ENCODE results near the gene MYBPC1. TPM values are rescaled to one million over a fixed set of nuclear protein-coding genes. Genes with fewer than 3 reads are reported as not detected.

MYBPC1 gene
- total and polyA plus RNA-seq, 2 of the 13 experiments (the other 11 are each of a cell fraction or from before 2014, with no cell fraction given) = 0.31 to 0.53 TPM

DNA sequence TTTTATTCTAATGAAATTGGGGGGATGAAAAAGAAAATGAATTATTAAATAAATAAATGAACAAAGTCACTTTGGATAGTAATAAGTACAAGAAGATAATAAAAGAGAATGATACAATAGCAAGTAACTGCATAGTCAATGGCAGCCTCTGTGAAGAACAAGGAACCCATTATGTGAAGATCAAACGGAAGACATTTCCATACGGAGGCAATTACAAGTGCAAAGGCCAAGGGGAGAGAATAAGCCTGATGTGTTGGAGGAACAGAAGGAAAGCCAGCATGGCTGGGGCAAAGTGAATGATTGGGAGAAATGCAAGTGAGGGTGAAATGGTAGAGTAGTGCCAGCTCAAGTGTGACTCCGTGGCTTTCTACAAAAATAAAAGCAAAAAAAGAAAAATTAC is 58.7 kb downstream of the MYBPC1 start (continued):
- TF ChIP-seq, protein P1, sequence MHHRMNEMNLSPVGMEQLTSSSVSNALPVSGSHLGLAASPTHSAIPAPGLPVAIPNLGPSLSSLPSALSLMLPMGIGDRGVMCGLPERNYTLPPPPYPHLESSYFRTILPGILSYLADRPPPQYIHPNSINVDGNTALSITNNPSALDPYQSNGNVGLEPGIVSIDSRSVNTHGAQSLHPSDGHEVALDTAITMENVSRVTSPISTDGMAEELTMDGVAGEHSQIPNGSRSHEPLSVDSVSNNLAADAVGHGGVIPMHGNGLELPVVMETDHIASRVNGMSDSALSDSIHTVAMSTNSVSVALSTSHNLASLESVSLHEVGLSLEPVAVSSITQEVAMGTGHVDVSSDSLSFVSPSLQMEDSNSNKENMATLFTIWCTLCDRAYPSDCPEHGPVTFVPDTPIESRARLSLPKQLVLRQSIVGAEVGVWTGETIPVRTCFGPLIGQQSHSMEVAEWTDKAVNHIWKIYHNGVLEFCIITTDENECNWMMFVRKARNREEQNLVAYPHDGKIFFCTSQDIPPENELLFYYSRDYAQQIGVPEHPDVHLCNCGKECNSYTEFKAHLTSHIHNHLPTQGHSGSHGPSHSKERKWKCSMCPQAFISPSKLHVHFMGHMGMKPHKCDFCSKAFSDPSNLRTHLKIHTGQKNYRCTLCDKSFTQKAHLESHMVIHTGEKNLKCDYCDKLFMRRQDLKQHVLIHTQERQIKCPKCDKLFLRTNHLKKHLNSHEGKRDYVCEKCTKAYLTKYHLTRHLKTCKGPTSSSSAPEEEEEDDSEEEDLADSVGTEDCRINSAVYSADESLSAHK (CRISPR knock-in tag; IDR thresholded peaks at IDR 0.05; ENCODE audit: borderline replicate concordance) = no peak
- no peak for TF ChIP-seq PITX1 (CRISPR knock-in tag; IDR thresholded peaks at IDR 0.05)
- peak; percentile 10; the same call in 1 of the 2 replicates for TF ChIP-seq LCORL (IDR thresholded peaks at IDR 0.05)
- no peak for TF ChIP-seq LCORL (CRISPR knock-in tag; IDR thresholded peaks at IDR 0.05)
- TF ChIP-seq, protein P2, sequence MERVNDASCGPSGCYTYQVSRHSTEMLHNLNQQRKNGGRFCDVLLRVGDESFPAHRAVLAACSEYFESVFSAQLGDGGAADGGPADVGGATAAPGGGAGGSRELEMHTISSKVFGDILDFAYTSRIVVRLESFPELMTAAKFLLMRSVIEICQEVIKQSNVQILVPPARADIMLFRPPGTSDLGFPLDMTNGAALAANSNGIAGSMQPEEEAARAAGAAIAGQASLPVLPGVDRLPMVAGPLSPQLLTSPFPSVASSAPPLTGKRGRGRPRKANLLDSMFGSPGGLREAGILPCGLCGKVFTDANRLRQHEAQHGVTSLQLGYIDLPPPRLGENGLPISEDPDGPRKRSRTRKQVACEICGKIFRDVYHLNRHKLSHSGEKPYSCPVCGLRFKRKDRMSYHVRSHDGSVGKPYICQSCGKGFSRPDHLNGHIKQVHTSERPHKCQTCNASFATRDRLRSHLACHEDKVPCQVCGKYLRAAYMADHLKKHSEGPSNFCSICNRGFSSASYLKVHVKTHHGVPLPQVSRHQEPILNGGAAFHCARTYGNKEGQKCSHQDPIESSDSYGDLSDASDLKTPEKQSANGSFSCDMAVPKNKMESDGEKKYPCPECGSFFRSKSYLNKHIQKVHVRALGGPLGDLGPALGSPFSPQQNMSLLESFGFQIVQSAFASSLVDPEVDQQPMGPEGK (CRISPR knock-in tag; IDR thresholded peaks at IDR 0.05) = peak; percentile 13; the same call in 1 of the 2 replicates
- TF ChIP-seq GATAD2A (CRISPR knock-in tag; IDR thresholded peaks at IDR 0.05) = peak; percentile 77
- peak; percentile 25; the same call in 1 of the 2 replicates for TF ChIP-seq TBX2 (CRISPR knock-in tag; IDR thresholded peaks at IDR 0.05; ENCODE audit: borderline replicate concordance)
- TF ChIP-seq, protein P3, sequence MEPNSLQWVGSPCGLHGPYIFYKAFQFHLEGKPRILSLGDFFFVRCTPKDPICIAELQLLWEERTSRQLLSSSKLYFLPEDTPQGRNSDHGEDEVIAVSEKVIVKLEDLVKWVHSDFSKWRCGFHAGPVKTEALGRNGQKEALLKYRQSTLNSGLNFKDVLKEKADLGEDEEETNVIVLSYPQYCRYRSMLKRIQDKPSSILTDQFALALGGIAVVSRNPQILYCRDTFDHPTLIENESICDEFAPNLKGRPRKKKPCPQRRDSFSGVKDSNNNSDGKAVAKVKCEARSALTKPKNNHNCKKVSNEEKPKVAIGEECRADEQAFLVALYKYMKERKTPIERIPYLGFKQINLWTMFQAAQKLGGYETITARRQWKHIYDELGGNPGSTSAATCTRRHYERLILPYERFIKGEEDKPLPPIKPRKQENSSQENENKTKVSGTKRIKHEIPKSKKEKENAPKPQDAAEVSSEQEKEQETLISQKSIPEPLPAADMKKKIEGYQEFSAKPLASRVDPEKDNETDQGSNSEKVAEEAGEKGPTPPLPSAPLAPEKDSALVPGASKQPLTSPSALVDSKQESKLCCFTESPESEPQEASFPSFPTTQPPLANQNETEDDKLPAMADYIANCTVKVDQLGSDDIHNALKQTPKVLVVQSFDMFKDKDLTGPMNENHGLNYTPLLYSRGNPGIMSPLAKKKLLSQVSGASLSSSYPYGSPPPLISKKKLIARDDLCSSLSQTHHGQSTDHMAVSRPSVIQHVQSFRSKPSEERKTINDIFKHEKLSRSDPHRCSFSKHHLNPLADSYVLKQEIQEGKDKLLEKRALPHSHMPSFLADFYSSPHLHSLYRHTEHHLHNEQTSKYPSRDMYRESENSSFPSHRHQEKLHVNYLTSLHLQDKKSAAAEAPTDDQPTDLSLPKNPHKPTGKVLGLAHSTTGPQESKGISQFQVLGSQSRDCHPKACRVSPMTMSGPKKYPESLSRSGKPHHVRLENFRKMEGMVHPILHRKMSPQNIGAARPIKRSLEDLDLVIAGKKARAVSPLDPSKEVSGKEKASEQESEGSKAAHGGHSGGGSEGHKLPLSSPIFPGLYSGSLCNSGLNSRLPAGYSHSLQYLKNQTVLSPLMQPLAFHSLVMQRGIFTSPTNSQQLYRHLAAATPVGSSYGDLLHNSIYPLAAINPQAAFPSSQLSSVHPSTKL (CRISPR knock-in tag; IDR thresholded peaks at IDR 0.05) = peak; percentile 78
- no peak for TF ChIP-seq HMG20B (CRISPR knock-in tag; conservative IDR thresholded peaks at IDR 0.05)
- no peak for TF ChIP-seq RBM22 (optimal IDR thresholded peaks at IDR 0.05; ENCODE audit: low read length)
- TF ChIP-seq ZFX (CRISPR knock-in tag; IDR thresholded peaks at IDR 0.05; ENCODE audit: low read depth) = 0 out of 2 replicates have a peak, but pooled peaks have one; percentile 24
- TF ChIP-seq KMT2B (CRISPR knock-in tag; IDR thresholded peaks at IDR 0.05) = 0 out of 2 replicates have a peak, but pooled peaks have one; percentile 37
- TF ChIP-seq HOXA3 (CRISPR knock-in tag; IDR thresholded peaks at IDR 0.05) = peak; percentile 18; the same call in 1 of the 2 replicates
- TF ChIP-seq ZNF143 (CRISPR knock-in tag; IDR thresholded peaks at IDR 0.05) = no peak
- no peak for TF ChIP-seq POLR2A (IDR thresholded peaks at IDR 0.05; ENCODE audit: insufficient read depth in 1 of 2, low read depth in 2 of 2, low read length in 2 of 2)
- TF ChIP-seq, protein P4, sequence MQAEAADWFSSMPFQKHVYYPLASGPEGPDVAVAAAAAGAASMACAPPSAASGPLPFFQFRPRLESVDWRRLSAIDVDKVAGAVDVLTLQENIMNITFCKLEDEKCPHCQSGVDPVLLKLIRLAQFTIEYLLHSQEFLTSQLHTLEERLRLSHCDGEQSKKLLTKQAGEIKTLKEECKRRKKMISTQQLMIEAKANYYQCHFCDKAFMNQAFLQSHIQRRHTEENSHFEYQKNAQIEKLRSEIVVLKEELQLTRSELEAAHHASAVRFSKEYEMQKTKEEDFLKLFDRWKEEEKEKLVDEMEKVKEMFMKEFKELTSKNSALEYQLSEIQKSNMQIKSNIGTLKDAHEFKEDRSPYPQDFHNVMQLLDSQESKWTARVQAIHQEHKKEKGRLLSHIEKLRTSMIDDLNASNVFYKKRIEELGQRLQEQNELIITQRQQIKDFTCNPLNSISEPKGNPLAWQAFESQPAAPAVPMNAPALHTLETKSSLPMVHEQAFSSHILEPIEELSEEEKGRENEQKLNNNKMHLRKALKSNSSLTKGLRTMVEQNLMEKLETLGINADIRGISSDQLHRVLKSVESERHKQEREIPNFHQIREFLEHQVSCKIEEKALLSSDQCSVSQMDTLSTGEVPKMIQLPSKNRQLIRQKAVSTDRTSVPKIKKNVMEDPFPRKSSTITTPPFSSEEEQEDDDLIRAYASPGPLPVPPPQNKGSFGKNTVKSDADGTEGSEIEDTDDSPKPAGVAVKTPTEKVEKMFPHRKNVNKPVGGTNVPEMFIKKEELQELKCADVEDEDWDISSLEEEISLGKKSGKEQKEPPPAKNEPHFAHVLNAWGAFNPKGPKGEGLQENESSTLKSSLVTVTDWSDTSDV (CRISPR knock-in tag; IDR thresholded peaks at IDR 0.05) = no peak
- TF ChIP-seq ZSCAN12 (CRISPR knock-in tag; IDR thresholded peaks at IDR 0.05) = no peak
- TF ChIP-seq IKZF4 (CRISPR knock-in tag; IDR thresholded peaks at IDR 0.05; ENCODE audit: borderline replicate concordance, low read depth, not compliant biosample characterization) = no peak
- TF ChIP-seq ATF7 (IDR thresholded peaks at IDR 0.05) = no peak
- TF ChIP-seq ATF7 (CRISPR knock-in tag; IDR thresholded peaks at IDR 0.05) = no peak
- no peak for TF ChIP-seq SRF (IDR thresholded peaks at IDR 0.05; ENCODE audit: low read depth, low read length)
- TF ChIP-seq FOXA3 (CRISPR knock-in tag; IDR thresholded peaks at IDR 0.05) = peak; percentile 35; the same call in 1 of the 2 replicates
